ENCODE data around the gene ADGB. TPM values are rescaled to one million over a fixed set of nuclear protein-coding genes. Genes with fewer than 3 reads are reported as not detected.

The ADGB gene
- total and polyA plus RNA-seq, 9 of the 15 experiments (the other 6 are each of a cell fraction or from before 2014, with no cell fraction given): not detected

- TF ChIP-seq ZNF146 (CRISPR knock-in tag; IDR thresholded peaks at IDR 0.05; ENCODE audit: unreplicated experiment): no peak
- TF ChIP-seq DNMT1 (IDR thresholded peaks at IDR 0.05): no peak
- TF ChIP-seq ZNF232 (CRISPR knock-in tag; IDR thresholded peaks at IDR 0.05): no peak
- TF ChIP-seq KAT7 (CRISPR knock-in tag; IDR thresholded peaks at IDR 0.05; ENCODE audit: borderline replicate concordance): peak; percentile 99
- TF ChIP-seq, protein P1, sequence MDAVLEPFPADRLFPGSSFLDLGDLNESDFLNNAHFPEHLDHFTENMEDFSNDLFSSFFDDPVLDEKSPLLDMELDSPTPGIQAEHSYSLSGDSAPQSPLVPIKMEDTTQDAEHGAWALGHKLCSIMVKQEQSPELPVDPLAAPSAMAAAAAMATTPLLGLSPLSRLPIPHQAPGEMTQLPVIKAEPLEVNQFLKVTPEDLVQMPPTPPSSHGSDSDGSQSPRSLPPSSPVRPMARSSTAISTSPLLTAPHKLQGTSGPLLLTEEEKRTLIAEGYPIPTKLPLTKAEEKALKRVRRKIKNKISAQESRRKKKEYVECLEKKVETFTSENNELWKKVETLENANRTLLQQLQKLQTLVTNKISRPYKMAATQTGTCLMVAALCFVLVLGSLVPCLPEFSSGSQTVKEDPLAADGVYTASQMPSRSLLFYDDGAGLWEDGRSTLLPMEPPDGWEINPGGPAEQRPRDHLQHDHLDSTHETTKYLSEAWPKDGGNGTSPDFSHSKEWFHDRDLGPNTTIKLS (IDR thresholded peaks at IDR 0.05; ENCODE audit: borderline replicate concordance, low read depth): peak; percentile 33; the same call in 1 of the 2 replicates
- peak; percentile 17; the same call in 1 of the 2 replicates for TF ChIP-seq MBD2 (IDR thresholded peaks at IDR 0.05; ENCODE audit: borderline replicate concordance, low read depth)
- TF ChIP-seq, protein P2, sequence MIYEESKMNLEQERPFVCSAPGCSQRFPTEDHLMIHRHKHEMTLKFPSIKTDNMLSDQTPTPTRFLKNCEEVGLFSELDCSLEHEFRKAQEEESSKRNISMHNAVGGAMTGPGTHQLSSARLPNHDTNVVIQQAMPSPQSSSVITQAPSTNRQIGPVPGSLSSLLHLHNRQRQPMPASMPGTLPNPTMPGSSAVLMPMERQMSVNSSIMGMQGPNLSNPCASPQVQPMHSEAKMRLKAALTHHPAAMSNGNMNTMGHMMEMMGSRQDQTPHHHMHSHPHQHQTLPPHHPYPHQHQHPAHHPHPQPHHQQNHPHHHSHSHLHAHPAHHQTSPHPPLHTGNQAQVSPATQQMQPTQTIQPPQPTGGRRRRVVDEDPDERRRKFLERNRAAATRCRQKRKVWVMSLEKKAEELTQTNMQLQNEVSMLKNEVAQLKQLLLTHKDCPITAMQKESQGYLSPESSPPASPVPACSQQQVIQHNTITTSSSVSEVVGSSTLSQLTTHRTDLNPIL (CRISPR knock-in tag; IDR thresholded peaks at IDR 0.05): peak; percentile 57; the same call in 1 of the 2 replicates
- TF ChIP-seq MAZ (CRISPR knock-in tag; conservative IDR thresholded peaks at IDR 0.05 in 1 of 2, IDR thresholded peaks at IDR 0.05 in 1 of 2): peak; percentile 76 to 82
- TF ChIP-seq ZNF644 (tag; IDR thresholded peaks at IDR 0.05; ENCODE audit: low read depth): no peak; the same call in 1 of the 2 replicates
- TF ChIP-seq, protein P3, sequence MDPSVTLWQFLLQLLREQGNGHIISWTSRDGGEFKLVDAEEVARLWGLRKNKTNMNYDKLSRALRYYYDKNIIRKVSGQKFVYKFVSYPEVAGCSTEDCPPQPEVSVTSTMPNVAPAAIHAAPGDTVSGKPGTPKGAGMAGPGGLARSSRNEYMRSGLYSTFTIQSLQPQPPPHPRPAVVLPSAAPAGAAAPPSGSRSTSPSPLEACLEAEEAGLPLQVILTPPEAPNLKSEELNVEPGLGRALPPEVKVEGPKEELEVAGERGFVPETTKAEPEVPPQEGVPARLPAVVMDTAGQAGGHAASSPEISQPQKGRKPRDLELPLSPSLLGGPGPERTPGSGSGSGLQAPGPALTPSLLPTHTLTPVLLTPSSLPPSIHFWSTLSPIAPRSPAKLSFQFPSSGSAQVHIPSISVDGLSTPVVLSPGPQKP (CRISPR knock-in tag; IDR thresholded peaks at IDR 0.05): no peak
- no peak for TF ChIP-seq NR0B1 (IDR thresholded peaks at IDR 0.05; ENCODE audit: partially characterized antibody)
- TF ChIP-seq, protein P4, sequence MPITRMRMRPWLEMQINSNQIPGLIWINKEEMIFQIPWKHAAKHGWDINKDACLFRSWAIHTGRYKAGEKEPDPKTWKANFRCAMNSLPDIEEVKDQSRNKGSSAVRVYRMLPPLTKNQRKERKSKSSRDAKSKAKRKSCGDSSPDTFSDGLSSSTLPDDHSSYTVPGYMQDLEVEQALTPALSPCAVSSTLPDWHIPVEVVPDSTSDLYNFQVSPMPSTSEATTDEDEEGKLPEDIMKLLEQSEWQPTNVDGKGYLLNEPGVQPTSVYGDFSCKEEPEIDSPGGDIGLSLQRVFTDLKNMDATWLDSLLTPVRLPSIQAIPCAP (CRISPR knock-in tag; IDR thresholded peaks at IDR 0.05; ENCODE audit: borderline replicate concordance): no peak; the same call in 1 of the 2 replicates
- TF ChIP-seq ZFP30 (CRISPR knock-in tag; IDR thresholded peaks at IDR 0.05; ENCODE audit: borderline replicate concordance): no peak
- TF ChIP-seq, protein P5, sequence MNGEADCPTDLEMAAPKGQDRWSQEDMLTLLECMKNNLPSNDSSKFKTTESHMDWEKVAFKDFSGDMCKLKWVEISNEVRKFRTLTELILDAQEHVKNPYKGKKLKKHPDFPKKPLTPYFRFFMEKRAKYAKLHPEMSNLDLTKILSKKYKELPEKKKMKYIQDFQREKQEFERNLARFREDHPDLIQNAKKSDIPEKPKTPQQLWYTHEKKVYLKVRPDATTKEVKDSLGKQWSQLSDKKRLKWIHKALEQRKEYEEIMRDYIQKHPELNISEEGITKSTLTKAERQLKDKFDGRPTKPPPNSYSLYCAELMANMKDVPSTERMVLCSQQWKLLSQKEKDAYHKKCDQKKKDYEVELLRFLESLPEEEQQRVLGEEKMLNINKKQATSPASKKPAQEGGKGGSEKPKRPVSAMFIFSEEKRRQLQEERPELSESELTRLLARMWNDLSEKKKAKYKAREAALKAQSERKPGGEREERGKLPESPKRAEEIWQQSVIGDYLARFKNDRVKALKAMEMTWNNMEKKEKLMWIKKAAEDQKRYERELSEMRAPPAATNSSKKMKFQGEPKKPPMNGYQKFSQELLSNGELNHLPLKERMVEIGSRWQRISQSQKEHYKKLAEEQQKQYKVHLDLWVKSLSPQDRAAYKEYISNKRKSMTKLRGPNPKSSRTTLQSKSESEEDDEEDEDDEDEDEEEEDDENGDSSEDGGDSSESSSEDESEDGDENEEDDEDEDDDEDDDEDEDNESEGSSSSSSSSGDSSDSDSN (IDR thresholded peaks at IDR 0.05; ENCODE audit: borderline replicate concordance in 1 of 2, low read depth in 2 of 2, low read length in 2 of 2): peak in 1 of 2 experiments; percentile 83; a peak in 2 of 4 replicates
- no peak for TF ChIP-seq TFAM (CRISPR knock-in tag; conservative IDR thresholded peaks at IDR 0.05)
- peak; percentile 98 for TF ChIP-seq HMGN3 (IDR thresholded peaks at IDR 0.05; ENCODE audit: borderline replicate concordance, extremely low read depth, insufficient read length, low read depth, low read length)
Measured at GRCh38 chr6:146857180-146857979, 258.6 kb downstream of the ADGB start (continued).
